NCI-H82 treated with DMSO at 0.1 percent for 48 hours (cell line): Measurements from ENCODE around the gene KIAA0930.

Source experiments
- DNase-seq: peaks from one replicate; lab custom pipeline; 2025; ENCODE audit not compliant: unreplicated experiment; lab: John Stamatoyannopoulos, UW

KIAA0930 gene

GRCh38 chr22:45181766-45182165 lies 58.9 kb downstream of the KIAA0930 start:
- DNase-seq = no peak

GRCh38 chr22:45181240-45181639 lies 59.5 kb downstream of the KIAA0930 start:
- DNase-seq = no peak

DNA sequence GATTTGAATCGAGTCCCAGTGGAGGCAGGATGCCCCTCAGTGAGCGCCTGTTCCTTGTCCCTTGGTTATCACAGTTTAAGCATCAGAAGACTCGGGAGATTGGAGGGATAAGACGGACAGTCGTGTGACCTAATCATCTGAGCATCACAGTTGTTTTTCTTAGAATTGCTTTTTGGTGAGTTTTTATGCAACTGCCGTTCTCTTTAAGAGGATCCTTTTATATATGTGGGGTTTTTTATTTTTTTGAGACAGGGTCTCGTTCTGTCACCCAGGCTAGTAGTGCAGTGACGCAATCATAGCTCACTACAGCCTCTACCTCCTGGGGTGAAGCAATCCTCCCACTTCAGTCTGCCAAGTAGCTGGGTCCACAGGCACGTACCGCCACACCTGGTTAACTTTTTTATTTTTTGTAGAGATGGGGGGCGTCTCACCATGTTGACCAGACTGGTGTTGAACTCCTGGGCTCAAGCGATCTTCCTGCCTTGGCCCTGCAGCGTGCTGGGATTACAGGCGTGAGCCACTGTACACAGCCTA lies 60.5 kb downstream of the KIAA0930 start:
- no peak for DNase-seq

- DNase-seq = no peak
These were observed 61.2 kb downstream of the KIAA0930 start for GRCh38 chr22:45179276-45180049.

GRCh38 chr22:45172881-45173585 lies 67.7 kb downstream of the KIAA0930 start:
- DNase-seq = no peak

DNA sequence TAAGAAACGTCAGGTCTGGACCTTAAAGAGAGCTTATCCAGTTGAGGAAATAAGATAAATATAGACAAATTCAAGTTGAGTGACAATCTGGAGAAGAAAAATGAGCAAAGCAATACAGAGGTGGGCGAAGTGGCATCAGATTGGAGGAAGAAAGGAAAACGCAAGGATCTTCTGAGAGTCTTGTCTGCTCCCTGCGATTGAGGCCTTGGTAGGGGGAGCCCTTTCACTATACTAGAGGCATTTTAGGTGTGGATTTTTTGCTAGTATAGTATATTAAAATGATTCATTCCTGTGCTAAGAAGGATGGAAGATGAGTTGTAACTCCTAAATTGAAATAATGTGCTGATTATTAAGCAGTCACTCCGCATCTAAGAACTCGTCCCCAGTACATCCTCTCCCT lies 68.9 kb downstream of the KIAA0930 start:
- DNase-seq = no peak

- no peak for DNase-seq
These were observed 70.9 kb downstream of the KIAA0930 start for GRCh38 chr22:45169591-45170466.

GRCh38 chr22:45166932-45167331 lies 73.8 kb downstream of the KIAA0930 start:
- DNase-seq = no peak

GRCh38 chr22:45164270-45165088 lies 76.2 kb downstream of the KIAA0930 start:
- DNase-seq = no peak

GRCh38 chr22:45163451-45164269 lies 77.0 kb downstream of the KIAA0930 start, which contains the start of gene NUP50:
TSS of gene NUP50 (plus strand) at chr22:45163925. CDS start at chr22:45168178, 4,253 bp downstream.
- peak; percentile 81 for DNase-seq

GRCh38 chr22:45163099-45163450 lies 77.6 kb downstream of the KIAA0930 start:
- DNase-seq = no peak

- no peak for DNase-seq
These were observed 78.2 kb downstream of the KIAA0930 start for GRCh38 chr22:45162531-45162930.

DNA sequence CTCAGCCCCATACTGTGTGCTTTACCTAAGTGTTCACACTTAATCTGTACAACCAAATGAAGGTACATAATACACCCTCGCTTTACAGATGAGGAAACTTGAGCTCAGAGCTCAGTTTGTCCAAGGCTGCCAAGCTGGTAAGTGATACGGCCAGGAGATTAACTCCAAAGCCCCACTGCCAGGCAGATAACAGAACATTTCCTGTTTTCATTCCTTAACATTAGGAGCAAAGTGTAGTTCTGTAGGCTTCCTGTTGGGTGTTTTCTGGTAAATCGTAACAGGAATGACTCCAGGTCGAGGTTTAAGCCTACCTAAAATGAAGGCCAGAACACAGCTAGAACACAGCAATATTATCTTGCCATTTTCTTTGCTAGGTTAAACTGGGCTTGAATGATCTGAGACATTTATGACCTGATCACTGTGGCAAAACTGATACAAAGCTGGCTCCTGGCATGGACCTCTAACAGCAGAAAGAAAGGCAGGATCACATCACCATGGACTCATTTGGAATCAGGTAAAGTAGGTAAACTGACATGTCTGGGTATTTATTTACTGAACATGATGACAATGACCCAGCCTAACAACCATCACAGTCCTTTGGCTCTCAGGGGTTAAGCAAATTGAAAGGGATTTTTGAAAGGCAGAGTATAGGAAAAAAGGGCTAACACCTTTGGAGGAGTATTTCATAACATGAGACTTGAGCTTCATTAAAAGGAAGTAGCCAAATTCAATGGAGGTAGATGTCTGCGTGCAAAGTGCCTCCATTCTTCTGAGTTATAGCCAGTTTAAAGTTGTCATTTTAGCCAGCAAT lies 80.8 kb downstream of the KIAA0930 start:
- no peak for DNase-seq

DNA sequence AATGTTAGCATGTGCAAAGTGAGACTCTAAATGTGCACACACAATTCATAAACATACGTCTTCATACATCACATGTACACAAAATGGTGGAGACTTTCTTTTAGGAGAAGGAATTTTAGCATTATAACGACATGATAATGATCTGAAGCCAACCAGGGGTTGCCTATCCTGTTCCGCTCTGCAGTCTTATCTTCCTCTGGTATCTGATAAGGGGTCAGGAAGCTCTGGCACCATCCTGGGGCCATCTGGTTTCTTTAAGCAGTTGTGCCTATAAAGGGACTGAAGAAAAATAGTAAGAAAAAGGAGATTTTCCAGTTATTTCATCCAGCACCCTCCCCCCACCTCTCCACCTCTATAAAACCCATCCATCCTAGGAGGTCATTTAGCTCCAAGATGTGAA lies 82.8 kb downstream of the KIAA0930 start:
- DNase-seq = no peak

GRCh38 chr22:45155050-45155840 lies 85.4 kb downstream of the KIAA0930 start:
- no peak for DNase-seq

- no peak for DNase-seq
These were observed 86.3 kb downstream of the KIAA0930 start for GRCh38 chr22:45154383-45154782.

GRCh38 chr22:45151503-45151902 lies 89.2 kb downstream of the KIAA0930 start:
- DNase-seq = no peak

- DNase-seq = no peak
These were observed 90.6 kb downstream of the KIAA0930 start for GRCh38 chr22:45150139-45150538.
